Gastroesophageal sphincter (tissue), 3 donors: Measurements from ENCODE around the gene MMADHC.

Experiments used
- CTCF ChIP-seq, 4 experiments: fragments of 200-600 bp in 2 of 4; fragments of 450-650 bp in 2 of 4; sonication (generic) in 1 of 4; IDR thresholded peaks; one replicate each; pipeline ENCODE4 v1.5.1; 2017 to 2019; ENCODE audit warnings: antibody characterized with exemption in 4 of 4, mild to moderate bottlenecking in 2 of 4, moderate library complexity in 2 of 4
- POLR2AphosphoS5 ChIP-seq: sonication (generic); formaldehyde crosslinking; IDR thresholded peaks from one replicate; pipeline ENCODE4 v1.6.1; 2017; ENCODE audit warnings: antibody characterized with exemption

- no peak for TF ChIP-seq POLR2AphosphoS5
- TF ChIP-seq CTCF (IDR thresholded peaks at IDR 0.05) = no peak
Measured at GRCh38 chr2:149625671-149626070, 38.1 kb upstream of the MMADHC start.
